Liver (tissue), 9 donors: ENCODE results near the gene DOCK10. TPM values are rescaled to one million over a fixed set of nuclear protein-coding genes. Genes with fewer than 3 reads are reported as not detected.

Experiments
- DNase-seq: peaks from one replicate; pipeline ENCODE4 v3.0.0-alpha.2; 2017; ENCODE audit warnings: low spot score
- H3K27ac ChIP-seq, 2 donors: one replicate each; pipeline ENCODE4 v1.7.0; 2013; ENCODE audit warnings: inconsistent platforms in 2 of 2, low read length in 2 of 2, control low read depth in 1 of 2, low read depth in 1 of 2, mild to moderate bottlenecking in 1 of 2
- H3K27me3 ChIP-seq, 4 donors: one replicate each; pipeline versions ENCODE4 v1.6.1 to v1.7.0; 2013; ENCODE audit warnings: low read length in 3 of 4, inconsistent platforms in 1 of 4, mild to moderate bottlenecking in 1 of 4, moderate library complexity in 1 of 4; ENCODE audit not compliant: control insufficient read depth in 4 of 4, insufficient read depth in 4 of 4
- H3K36me3 ChIP-seq, 4 donors: one replicate each; pipeline versions ENCODE4 v1.6.1 to v1.7.0; 2013; ENCODE audit warnings: low read length in 3 of 4, mild to moderate bottlenecking in 3 of 4, low read depth in 1 of 4, moderate library complexity in 1 of 4; ENCODE audit not compliant: control insufficient read depth in 4 of 4, insufficient read depth in 3 of 4
- H3K4me1 ChIP-seq, 4 donors: one replicate each; pipeline versions ENCODE4 v1.6.1 to v1.7.0; 2013; ENCODE audit warnings: low read length in 3 of 4, mild to moderate bottlenecking in 3 of 4, moderate library complexity in 1 of 4; ENCODE audit not compliant: control insufficient read depth in 4 of 4, insufficient read depth in 4 of 4
- H3K4me3 ChIP-seq, 3 donors: one replicate each; pipeline versions ENCODE4 v1.6.1 to v1.7.0; 2013; ENCODE audit warnings: low read length in 3 of 3, control low read depth in 1 of 3, low read depth in 1 of 3, mild to moderate bottlenecking in 1 of 3
- H3K9ac ChIP-seq, 2 donors: one replicate each; pipeline ENCODE4 v1.7.0; 2013; ENCODE audit warnings: low read length in 2 of 2, mild to moderate bottlenecking in 2 of 2, moderate library complexity in 2 of 2, control low read depth in 1 of 2, low read depth in 1 of 2
- H3K9me3 ChIP-seq, 4 donors: one replicate each; pipeline versions ENCODE4 v1.6.1 to v1.7.0; 2013; ENCODE audit warnings: low read length in 3 of 4; ENCODE audit not compliant: control insufficient read depth in 4 of 4
- EGR1 ChIP-seq, 2 donors: IDR thresholded peaks; 2 replicates each; pipeline ENCODE4 v1.6.1; 2016 to 2018; ENCODE audit warnings: antibody characterized with exemption in 2 of 2, low read depth in 2 of 2
- FOXA1 ChIP-seq: IDR thresholded peaks from 2 replicates; pipeline ENCODE4 v1.6.1; 2016; ENCODE audit warnings: antibody characterized with exemption
- FOXA2 ChIP-seq: IDR thresholded peaks from 2 replicates; pipeline ENCODE4 v1.6.1; 2016; ENCODE audit warnings: antibody characterized with exemption
- GABPA ChIP-seq, 2 donors: IDR thresholded peaks in 1 of 2; conservative IDR thresholded peaks in 1 of 2; 2 replicates each; pipeline ENCODE4 v1.6.1; 2016; ENCODE audit warnings: antibody characterized with exemption in 2 of 2, mild to moderate bottlenecking in 1 of 2, moderate library complexity in 1 of 2
- HNF4A ChIP-seq, 2 donors: conservative IDR thresholded peaks; 2 replicates each; pipeline ENCODE4 v1.6.1; 2016; ENCODE audit warnings: antibody characterized with exemption in 2 of 2, mild to moderate bottlenecking in 2 of 2
- HNF4G ChIP-seq: IDR thresholded peaks from 2 replicates; pipeline ENCODE4 v1.6.1; 2016; ENCODE audit warnings: antibody characterized with exemption
- JUND ChIP-seq, 2 donors: IDR thresholded peaks; 2 replicates each; pipeline ENCODE4 v1.6.1; 2016; ENCODE audit warnings: antibody characterized with exemption in 2 of 2
- RAD21 ChIP-seq, 2 donors: IDR thresholded peaks; 2 replicates each; pipeline ENCODE4 v1.6.1; 2016; ENCODE audit warnings: antibody characterized with exemption in 2 of 2, mild to moderate bottlenecking in 2 of 2
- RXRA ChIP-seq, 2 donors: IDR thresholded peaks; 2 replicates each; pipeline ENCODE4 v1.6.1; 2017 to 2018; ENCODE audit warnings: antibody characterized with exemption in 2 of 2, mild to moderate bottlenecking in 1 of 2
- SP1 ChIP-seq: IDR thresholded peaks from 2 replicates; pipeline ENCODE4 v1.6.1; 2018; ENCODE audit warnings: antibody characterized with exemption, mild to moderate bottlenecking
- TAF1 ChIP-seq: conservative IDR thresholded peaks from 2 replicates; pipeline ENCODE4 v1.6.1; 2016; ENCODE audit warnings: antibody characterized with exemption, mild to moderate bottlenecking
- YY1 ChIP-seq: IDR thresholded peaks from 2 replicates; pipeline ENCODE4 v1.6.1; 2016; ENCODE audit warnings: antibody characterized with exemption, mild to moderate bottlenecking
- WGBS: extraction: QIAGEN DNeasy Blood & Tissue Kit; methylation state at CpG from one replicate; pipeline ENCODE4 v1.1.7; 2013; 5-methylcytosine and 5-hydroxymethylcytosine counted together
- polyA plus RNA-seq, 2 donors: library from polyadenylated mRNA; stranded (reverse) in 1 of 2; unstranded in 1 of 2; fragments of 200-250 nt in 1 of 2; fragments of >200 nt in 1 of 2; fragmentation: Nextera tagmentation in 1 of 2; extraction: Ambion mirVana in 1 of 2; gene quantifications; one replicate each; pipeline versions ENCODE4 v1.2.1 to v1.2.3, GENCODE V29; 2013 to 2015
- total RNA-seq, 2 donors: library from RNA; depleted of rRNA; stranded (reverse); fragments of >200 nt; gene quantifications; one replicate each; pipeline ENCODE4 v1.2.3, GENCODE V29; 2014
- TF ChIP-seq, protein P1 (sequence below): IDR thresholded peaks from 2 replicates; pipeline ENCODE4 v1.6.1; 2016; ENCODE audit warnings: antibody characterized with exemption
- TF ChIP-seq, protein P2 (sequence below): IDR thresholded peaks from 2 replicates; pipeline ENCODE4 v1.6.1; 2016; ENCODE audit warnings: antibody characterized with exemption
- TF ChIP-seq, protein P3 (sequence below): IDR thresholded peaks from 2 replicates; pipeline ENCODE4 v1.6.1; 2016; ENCODE audit warnings: antibody characterized with exemption
- TF ChIP-seq, protein P4 (sequence below): fragments of 150-350 bp; IDR thresholded peaks from 2 replicates; pipeline ENCODE4 v1.5.1; 2017; ENCODE audit warnings: improper control_type of control experiment, low read depth, low read length; ENCODE audit not compliant: missing input control
- TF ChIP-seq, protein P5 (sequence below): IDR thresholded peaks from 2 replicates; pipeline ENCODE4 v1.6.1; 2016; ENCODE audit warnings: antibody characterized with exemption, mild to moderate bottlenecking
- donor health status: healthy.
- donor health status: healthy.
- donor health status: healthy.
- donor health status: healthy.
- donor health status: healthy.

DOCK10 gene
- total and polyA plus RNA-seq, 4 donors = 1.2 to 15.3 (median 6.8) TPM

DNA sequence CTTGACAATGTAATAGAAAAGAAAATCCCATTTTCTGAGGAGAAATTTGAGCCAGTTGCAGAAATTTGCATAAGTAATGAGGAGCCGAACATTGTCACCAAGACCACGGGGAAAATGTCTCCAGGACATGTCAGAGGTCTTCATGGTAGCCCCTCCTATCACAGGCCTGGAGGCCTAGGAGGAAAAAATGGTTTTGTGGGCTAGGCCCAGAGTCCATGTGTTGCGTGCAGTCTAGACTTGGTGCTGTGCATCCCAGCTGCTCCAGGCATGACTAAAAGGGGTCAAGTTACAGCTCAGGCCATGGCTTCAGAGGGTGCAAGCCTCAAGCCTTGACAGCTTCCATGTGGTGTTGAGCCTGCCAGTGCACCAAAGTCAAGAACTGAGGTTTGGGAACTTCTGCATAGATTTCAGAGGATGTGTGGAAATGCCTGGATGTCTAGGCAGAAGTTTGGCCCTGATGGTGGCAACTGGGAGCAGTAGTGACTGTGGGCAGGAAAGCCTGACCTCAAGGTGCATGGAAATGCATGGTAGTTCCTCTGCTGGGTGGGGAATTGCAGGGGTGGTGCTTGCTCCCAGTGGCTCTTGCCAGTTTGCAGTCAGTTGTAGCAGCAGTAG is 284.2 kb downstream of the DOCK10 start:
- WGBS = 82% methylated on average over 3 of the region's 3 CpGs

More for the DNA sequence above, 284.2 kb downstream of the DOCK10 start:
- no peaks in the 10 kb centered on the region for H3K27me3 ChIP-seq
- no peak overlapping the region for H3K4me3 ChIP-seq
- no peak overlapping the region for H3K27ac ChIP-seq
- DNase-seq = no peak
- H3K9ac ChIP-seq = no peak overlapping the region
- H3K36me3 ChIP-seq = no peaks in the 10 kb centered on the region
- no peaks in the 10 kb centered on the region for H3K4me1 ChIP-seq
- TF ChIP-seq, protein P1, sequence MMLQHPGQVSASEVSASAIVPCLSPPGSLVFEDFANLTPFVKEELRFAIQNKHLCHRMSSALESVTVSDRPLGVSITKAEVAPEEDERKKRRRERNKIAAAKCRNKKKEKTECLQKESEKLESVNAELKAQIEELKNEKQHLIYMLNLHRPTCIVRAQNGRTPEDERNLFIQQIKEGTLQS = no peak
- TF ChIP-seq RXRA (IDR thresholded peaks at IDR 0.05) = no peak
- no peak for TF ChIP-seq YY1
- no peak for TF ChIP-seq EGR1 (IDR thresholded peaks at IDR 0.05; ENCODE audit: low read depth in 2 of 2)
- no peak for TF ChIP-seq SP1
- TF ChIP-seq, protein P2, sequence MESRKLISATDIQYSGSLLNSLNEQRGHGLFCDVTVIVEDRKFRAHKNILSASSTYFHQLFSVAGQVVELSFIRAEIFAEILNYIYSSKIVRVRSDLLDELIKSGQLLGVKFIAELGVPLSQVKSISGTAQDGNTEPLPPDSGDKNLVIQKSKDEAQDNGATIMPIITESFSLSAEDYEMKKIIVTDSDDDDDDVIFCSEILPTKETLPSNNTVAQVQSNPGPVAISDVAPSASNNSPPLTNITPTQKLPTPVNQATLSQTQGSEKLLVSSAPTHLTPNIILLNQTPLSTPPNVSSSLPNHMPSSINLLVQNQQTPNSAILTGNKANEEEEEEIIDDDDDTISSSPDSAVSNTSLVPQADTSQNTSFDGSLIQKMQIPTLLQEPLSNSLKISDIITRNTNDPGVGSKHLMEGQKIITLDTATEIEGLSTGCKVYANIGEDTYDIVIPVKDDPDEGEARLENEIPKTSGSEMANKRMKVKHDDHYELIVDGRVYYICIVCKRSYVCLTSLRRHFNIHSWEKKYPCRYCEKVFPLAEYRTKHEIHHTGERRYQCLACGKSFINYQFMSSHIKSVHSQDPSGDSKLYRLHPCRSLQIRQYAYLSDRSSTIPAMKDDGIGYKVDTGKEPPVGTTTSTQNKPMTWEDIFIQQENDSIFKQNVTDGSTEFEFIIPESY = no peak
- TF ChIP-seq FOXA1 = no peak
- no peak for TF ChIP-seq RAD21 (IDR thresholded peaks at IDR 0.05)
- TF ChIP-seq, protein P3, sequence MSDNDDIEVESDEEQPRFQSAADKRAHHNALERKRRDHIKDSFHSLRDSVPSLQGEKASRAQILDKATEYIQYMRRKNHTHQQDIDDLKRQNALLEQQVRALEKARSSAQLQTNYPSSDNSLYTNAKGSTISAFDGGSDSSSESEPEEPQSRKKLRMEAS = no peak
- no peak for TF ChIP-seq GABPA (IDR thresholded peaks at IDR 0.05 in 1 of 2, conservative IDR thresholded peaks at IDR 0.05 in 1 of 2)
- no peak for TF ChIP-seq HNF4A (conservative IDR thresholded peaks at IDR 0.05)
- TF ChIP-seq, protein P4, sequence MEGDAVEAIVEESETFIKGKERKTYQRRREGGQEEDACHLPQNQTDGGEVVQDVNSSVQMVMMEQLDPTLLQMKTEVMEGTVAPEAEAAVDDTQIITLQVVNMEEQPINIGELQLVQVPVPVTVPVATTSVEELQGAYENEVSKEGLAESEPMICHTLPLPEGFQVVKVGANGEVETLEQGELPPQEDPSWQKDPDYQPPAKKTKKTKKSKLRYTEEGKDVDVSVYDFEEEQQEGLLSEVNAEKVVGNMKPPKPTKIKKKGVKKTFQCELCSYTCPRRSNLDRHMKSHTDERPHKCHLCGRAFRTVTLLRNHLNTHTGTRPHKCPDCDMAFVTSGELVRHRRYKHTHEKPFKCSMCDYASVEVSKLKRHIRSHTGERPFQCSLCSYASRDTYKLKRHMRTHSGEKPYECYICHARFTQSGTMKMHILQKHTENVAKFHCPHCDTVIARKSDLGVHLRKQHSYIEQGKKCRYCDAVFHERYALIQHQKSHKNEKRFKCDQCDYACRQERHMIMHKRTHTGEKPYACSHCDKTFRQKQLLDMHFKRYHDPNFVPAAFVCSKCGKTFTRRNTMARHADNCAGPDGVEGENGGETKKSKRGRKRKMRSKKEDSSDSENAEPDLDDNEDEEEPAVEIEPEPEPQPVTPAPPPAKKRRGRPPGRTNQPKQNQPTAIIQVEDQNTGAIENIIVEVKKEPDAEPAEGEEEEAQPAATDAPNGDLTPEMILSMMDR = no peak
- TF ChIP-seq, protein P5, sequence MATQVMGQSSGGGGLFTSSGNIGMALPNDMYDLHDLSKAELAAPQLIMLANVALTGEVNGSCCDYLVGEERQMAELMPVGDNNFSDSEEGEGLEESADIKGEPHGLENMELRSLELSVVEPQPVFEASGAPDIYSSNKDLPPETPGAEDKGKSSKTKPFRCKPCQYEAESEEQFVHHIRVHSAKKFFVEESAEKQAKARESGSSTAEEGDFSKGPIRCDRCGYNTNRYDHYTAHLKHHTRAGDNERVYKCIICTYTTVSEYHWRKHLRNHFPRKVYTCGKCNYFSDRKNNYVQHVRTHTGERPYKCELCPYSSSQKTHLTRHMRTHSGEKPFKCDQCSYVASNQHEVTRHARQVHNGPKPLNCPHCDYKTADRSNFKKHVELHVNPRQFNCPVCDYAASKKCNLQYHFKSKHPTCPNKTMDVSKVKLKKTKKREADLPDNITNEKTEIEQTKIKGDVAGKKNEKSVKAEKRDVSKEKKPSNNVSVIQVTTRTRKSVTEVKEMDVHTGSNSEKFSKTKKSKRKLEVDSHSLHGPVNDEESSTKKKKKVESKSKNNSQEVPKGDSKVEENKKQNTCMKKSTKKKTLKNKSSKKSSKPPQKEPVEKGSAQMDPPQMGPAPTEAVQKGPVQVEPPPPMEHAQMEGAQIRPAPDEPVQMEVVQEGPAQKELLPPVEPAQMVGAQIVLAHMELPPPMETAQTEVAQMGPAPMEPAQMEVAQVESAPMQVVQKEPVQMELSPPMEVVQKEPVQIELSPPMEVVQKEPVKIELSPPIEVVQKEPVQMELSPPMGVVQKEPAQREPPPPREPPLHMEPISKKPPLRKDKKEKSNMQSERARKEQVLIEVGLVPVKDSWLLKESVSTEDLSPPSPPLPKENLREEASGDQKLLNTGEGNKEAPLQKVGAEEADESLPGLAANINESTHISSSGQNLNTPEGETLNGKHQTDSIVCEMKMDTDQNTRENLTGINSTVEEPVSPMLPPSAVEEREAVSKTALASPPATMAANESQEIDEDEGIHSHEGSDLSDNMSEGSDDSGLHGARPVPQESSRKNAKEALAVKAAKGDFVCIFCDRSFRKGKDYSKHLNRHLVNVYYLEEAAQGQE = no peak
- TF ChIP-seq FOXA2 = no peak
- TF ChIP-seq HNF4G = no peak
- TF ChIP-seq TAF1 = no peak
- no peak for TF ChIP-seq JUND (IDR thresholded peaks at IDR 0.05)
- H3K9me3 ChIP-seq = peaks cover 0 to 5% (median 0%) of the 10 kb centered on the region in 4 donors
